Calu3 (cell line): ENCODE measurements around the gene FHAD1. TPM values are rescaled to one million over a fixed set of nuclear protein-coding genes. Genes with fewer than 3 reads are reported as not detected.

ENCODE experiments used
- BruUV-seq: library from RNA; stranded (reverse); fragments of 400-500 nt; replicated peaks from 2 replicates; lab custom pipeline; 2021; lab: Mats Ljungman, UMichigan
- CTCF ChIA-PET: fragments of 300-600 bp; sonication (Branson Sonifier 250); formaldehyde crosslinking; loops from one replicate; lab custom pipeline; 2022; ENCODE audit warnings: antibody characterized with exemption; lab: Charles Lee
- DNase-seq: peaks from one replicate; pipeline ENCODE4 v3.0.0; 2022
- H3K27ac Mint-ChIP-seq: one replicate; pipeline ENCODE4 v1.8.0; 2022; ENCODE audit warnings: mixed read lengths; ENCODE audit not compliant: unreplicated experiment
- H3K27me3 Mint-ChIP-seq: one replicate; pipeline ENCODE4 v1.8.0; 2022; ENCODE audit warnings: mixed read lengths; ENCODE audit not compliant: unreplicated experiment
- H3K36me3 Mint-ChIP-seq: one replicate; pipeline ENCODE4 v1.8.0; 2022; ENCODE audit warnings: mild to moderate bottlenecking, moderate library complexity, mixed read lengths; ENCODE audit not compliant: insufficient read depth, unreplicated experiment
- H3K4me1 Mint-ChIP-seq: one replicate; pipeline ENCODE4 v1.8.0; 2022; ENCODE audit warnings: mild to moderate bottlenecking, low read depth, mixed read lengths; ENCODE audit not compliant: unreplicated experiment
- H3K4me3 Mint-ChIP-seq: one replicate; pipeline ENCODE4 v1.8.0; 2022; ENCODE audit warnings: mild to moderate bottlenecking, low read depth, moderate library complexity, mixed read lengths; ENCODE audit not compliant: unreplicated experiment
- H3K9me3 Mint-ChIP-seq: one replicate; pipeline ENCODE4 v1.8.0; 2022; ENCODE audit warnings: low read depth, mixed read lengths; ENCODE audit not compliant: unreplicated experiment
- CTCF ChIP-seq: fragments of 200-600 bp; IDR thresholded peaks from one replicate; pipeline ENCODE4 v1.8.0; 2022; ENCODE audit warnings: antibody characterized with exemption; ENCODE audit not compliant: unreplicated experiment
- intact Hi-C: fragments of 100-400 bp; cut with micrococcal nuclease; formaldehyde crosslinking; loops from one replicate; pipeline ENCODE4 v1.10.0; 2022; ENCODE audit not compliant: unreplicated experiment
- total RNA-seq: library from RNA; stranded (reverse); gene quantifications from 2 replicates; pipeline ENCODE4 v1.2.3, GENCODE V29; 2022

Gene FHAD1
- total RNA-seq, 1 experiment from 2014 or later, result 2.7 TPM

GRCh38 chr1:15309687-15310086 is 62.7 kb downstream of the FHAD1 start:
- no peak overlapping the region for H3K4me3 Mint-ChIP-seq
- TF ChIP-seq CTCF, result no peak
- no peak overlapping the region for H3K27ac Mint-ChIP-seq
- H3K36me3 Mint-ChIP-seq, result no peaks in the 10 kb centered on the region
- intact Hi-C loops, result no loop called here
- no TSS peak for BruUV-seq
- peaks cover 11% of the 10 kb centered on the region for H3K27me3 Mint-ChIP-seq
- DNase-seq, result no peak
- no peaks in the 10 kb centered on the region for H3K4me1 Mint-ChIP-seq
- CTCF ChIA-PET, result no interaction called here
- H3K9me3 Mint-ChIP-seq, result no peaks in the 10 kb centered on the region

- no peaks in the 10 kb centered on the region for H3K9me3 Mint-ChIP-seq
- CTCF ChIA-PET, result no interaction called here
- intact Hi-C loops, result no loop called here
- TF ChIP-seq CTCF, result no peak
- no peaks in the 10 kb centered on the region for H3K36me3 Mint-ChIP-seq
- no peak for DNase-seq
- no TSS peak for BruUV-seq
- no peak overlapping the region for H3K27ac Mint-ChIP-seq
- H3K4me3 Mint-ChIP-seq, result no peak overlapping the region
- no peaks in the 10 kb centered on the region for H3K4me1 Mint-ChIP-seq
- peaks cover 7% of the 10 kb centered on the region for H3K27me3 Mint-ChIP-seq
These were observed 63.5 kb downstream of the FHAD1 start for GRCh38 chr1:15310544-15310943.

- H3K4me3 Mint-ChIP-seq, result no peak overlapping the region
- CTCF ChIA-PET, result no interaction called here
- no peak overlapping the region for H3K27ac Mint-ChIP-seq
- no TSS peak for BruUV-seq
- no peaks in the 10 kb centered on the region for H3K27me3 Mint-ChIP-seq
- no peaks in the 10 kb centered on the region for H3K9me3 Mint-ChIP-seq
- intact Hi-C loops, result no loop called here
- H3K36me3 Mint-ChIP-seq, result no peaks in the 10 kb centered on the region
- TF ChIP-seq CTCF, result no peak
- no peak for DNase-seq
- H3K4me1 Mint-ChIP-seq, result no peaks in the 10 kb centered on the region
These were observed 64.2 kb downstream of the FHAD1 start for GRCh38 chr1:15311122-15311822.

GRCh38 chr1:15311880-15312279 is 64.9 kb downstream of the FHAD1 start:
- Mint-ChIP-seq H3K9me3 (no peaks in the 10 kb centered on the region), H3K27me3 (no peaks in the 10 kb centered on the region), H3K36me3 (no peaks in the 10 kb centered on the region), H3K4me1 (no peaks in the 10 kb centered on the region), H3K4me3 (no peak overlapping the region), H3K27ac (no peak overlapping the region)
- no peak for TF ChIP-seq CTCF
- intact Hi-C loops, result no loop called here
- no peak for DNase-seq
- BruUV-seq, result no TSS peak
- CTCF ChIA-PET, result no interaction called here
